Pericardium fibroblast (primary cell): ENCODE results near the gene KRTAP20-2. TPM values are rescaled to one million over a fixed set of nuclear protein-coding genes. Genes with fewer than 3 reads are reported as not detected.

Experiments used
- total RNA-seq: library from RNA; depleted of rRNA; stranded (reverse); fragments of >200 nt; gene quantifications from 2 replicates; pipeline ENCODE4 v1.2.3, GENCODE V29; 2015

KRTAP20-2 gene
- not detected in 2 replicates for total RNA-seq

GRCh38 chr21:30634906-30635305 is at the start of gene KRTAP20-2:
Gene KRTAP20-2 (plus strand): TSS chr21:30635206. CDS start chr21:30635264, 58 bp downstream.

GRCh38 chr21:30590297-30590696 is 44.7 kb upstream of the KRTAP20-2 start, which contains the start of gene KRTAP22-2:
Gene KRTAP22-2 (minus strand): TSS chr21:30590397.

GRCh38 chr21:30592140-30592539 is 42.9 kb upstream of the KRTAP20-2 start, which contains the start of gene KRTAP6-3:
Gene KRTAP6-3 (plus strand): TSS chr21:30592440. CDS start chr21:30592446, 6 bp downstream.

GRCh38 chr21:30598802-30599201 is 36.2 kb upstream of the KRTAP20-2 start, which contains the start of gene KRTAP6-2:
Gene KRTAP6-2 (minus strand): TSS chr21:30598902. CDS start chr21:30598874, 28 bp downstream.

GRCh38 chr21:30600787-30601186 is 34.2 kb upstream of the KRTAP20-2 start, which contains the start of gene KRTAP22-1:
Gene KRTAP22-1 (plus strand): TSS chr21:30601087.

GRCh38 chr21:30613836-30614235 is 21.2 kb upstream of the KRTAP20-2 start, which contains the start of gene KRTAP6-1:
Gene KRTAP6-1 (minus strand): TSS chr21:30613930. CDS start chr21:30613904, 26 bp downstream.

GRCh38 chr21:30616125-30616524 is 18.9 kb upstream of the KRTAP20-2 start, which contains the start of gene KRTAP20-1:
Gene KRTAP20-1 (plus strand): TSS chr21:30616425. CDS start chr21:30616455, 30 bp downstream.

GRCh38 chr21:30620522-30620921 is 14.5 kb upstream of the KRTAP20-2 start, which contains the start of gene KRTAP20-4:
Gene KRTAP20-4 (plus strand): TSS chr21:30620627.

GRCh38 chr21:30642564-30642963 is 7.6 kb downstream of the KRTAP20-2 start, which contains the start of gene KRTAP20-3:
Gene KRTAP20-3 (plus strand): TSS chr21:30642864.

Other genes with a start within 250 kb of the KRTAP20-2 start
- not detected in 2 replicates for gene KRTAP13-1, start 239.2 kb upstream of the KRTAP20-2 start, total RNA-seq
- not detected in 2 replicates for gene KRTAP13-3, start 209.3 kb upstream of the KRTAP20-2 start, total RNA-seq
- gene KRTAP13-4, start 205.0 kb upstream of the KRTAP20-2 start, total RNA-seq: not detected in 2 replicates
- not detected in 2 replicates for gene KRTAP15-1, start 194.9 kb upstream of the KRTAP20-2 start, total RNA-seq
- gene KRTAP19-1, start 154.8 kb upstream of the KRTAP20-2 start, total RNA-seq: not detected in 2 replicates
- gene KRTAP19-2, start 147.8 kb upstream of the KRTAP20-2 start, total RNA-seq: not detected in 2 replicates
- gene KRTAP19-3, start 143.2 kb upstream of the KRTAP20-2 start, total RNA-seq: not detected in 2 replicates
- gene KRTAP19-4, start 138.0 kb upstream of the KRTAP20-2 start, total RNA-seq: not detected in 2 replicates
- not detected in 2 replicates for gene KRTAP19-5, start 133.1 kb upstream of the KRTAP20-2 start, total RNA-seq
- not detected in 2 replicates for gene KRTAP19-6, start 93.3 kb upstream of the KRTAP20-2 start, total RNA-seq
- not detected in 2 replicates for gene KRTAP19-7, start 73.9 kb upstream of the KRTAP20-2 start, total RNA-seq
- gene KRTAP22-2, start 44.8 kb upstream of the KRTAP20-2 start, total RNA-seq: not detected in 2 replicates
- not detected in 2 replicates for gene KRTAP6-3, start 42.8 kb upstream of the KRTAP20-2 start, total RNA-seq
- not detected in 2 replicates for gene KRTAP6-2, start 36.3 kb upstream of the KRTAP20-2 start, total RNA-seq
- gene KRTAP22-1, start 34.1 kb upstream of the KRTAP20-2 start, total RNA-seq: not detected in 2 replicates
- gene KRTAP6-1, start 21.3 kb upstream of the KRTAP20-2 start, total RNA-seq: not detected in 2 replicates
- gene KRTAP20-1, start 18.8 kb upstream of the KRTAP20-2 start, total RNA-seq: not detected in 2 replicates
- not detected in 2 replicates for gene KRTAP20-4, start 14.6 kb upstream of the KRTAP20-2 start, total RNA-seq
- gene KRTAP20-3, start 7.7 kb downstream of the KRTAP20-2 start, total RNA-seq: not detected in 2 replicates
- gene KRTAP21-3, start 83.6 kb downstream of the KRTAP20-2 start, total RNA-seq: not detected in 2 replicates
- not detected in 2 replicates for gene KRTAP21-2, start 112.1 kb downstream of the KRTAP20-2 start, total RNA-seq
- gene KRTAP21-1, start 120.2 kb downstream of the KRTAP20-2 start, total RNA-seq: not detected in 2 replicates
- not detected in 2 replicates for gene KRTAP8-1, start 178.1 kb downstream of the KRTAP20-2 start, total RNA-seq
- not detected in 2 replicates for gene KRTAP7-1, start 194.6 kb downstream of the KRTAP20-2 start, total RNA-seq
- gene KRTAP11-1, start 246.4 kb downstream of the KRTAP20-2 start, total RNA-seq: not detected in 2 replicates